Measurements from ENCODE around the gene MCM5.

DNA sequence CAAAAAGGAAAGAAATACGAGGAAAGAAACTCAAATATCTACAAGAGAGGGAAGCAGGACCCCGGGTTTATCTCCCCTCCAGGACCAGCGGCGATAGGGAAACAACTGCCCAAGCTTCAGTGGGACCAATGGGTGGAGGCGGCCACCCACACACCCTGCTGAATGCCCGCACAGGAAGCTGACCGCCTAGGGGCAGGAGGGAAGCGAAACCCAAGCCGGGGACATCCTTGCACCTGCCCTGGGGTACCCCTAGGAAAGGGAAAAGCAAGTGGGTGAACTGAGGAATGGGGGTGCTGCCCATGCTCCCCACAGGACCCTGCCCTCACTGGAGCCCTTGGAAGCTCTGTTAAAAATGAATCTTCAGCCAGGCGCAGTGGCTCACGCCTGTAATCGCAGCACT, 46.6 kb upstream of the MCM5 start:
- TF ChIP-seq, protein P1, sequence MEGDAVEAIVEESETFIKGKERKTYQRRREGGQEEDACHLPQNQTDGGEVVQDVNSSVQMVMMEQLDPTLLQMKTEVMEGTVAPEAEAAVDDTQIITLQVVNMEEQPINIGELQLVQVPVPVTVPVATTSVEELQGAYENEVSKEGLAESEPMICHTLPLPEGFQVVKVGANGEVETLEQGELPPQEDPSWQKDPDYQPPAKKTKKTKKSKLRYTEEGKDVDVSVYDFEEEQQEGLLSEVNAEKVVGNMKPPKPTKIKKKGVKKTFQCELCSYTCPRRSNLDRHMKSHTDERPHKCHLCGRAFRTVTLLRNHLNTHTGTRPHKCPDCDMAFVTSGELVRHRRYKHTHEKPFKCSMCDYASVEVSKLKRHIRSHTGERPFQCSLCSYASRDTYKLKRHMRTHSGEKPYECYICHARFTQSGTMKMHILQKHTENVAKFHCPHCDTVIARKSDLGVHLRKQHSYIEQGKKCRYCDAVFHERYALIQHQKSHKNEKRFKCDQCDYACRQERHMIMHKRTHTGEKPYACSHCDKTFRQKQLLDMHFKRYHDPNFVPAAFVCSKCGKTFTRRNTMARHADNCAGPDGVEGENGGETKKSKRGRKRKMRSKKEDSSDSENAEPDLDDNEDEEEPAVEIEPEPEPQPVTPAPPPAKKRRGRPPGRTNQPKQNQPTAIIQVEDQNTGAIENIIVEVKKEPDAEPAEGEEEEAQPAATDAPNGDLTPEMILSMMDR (IDR thresholded peaks at IDR 0.05) = no peak
- no peak for TF ChIP-seq POLR2A (IDR thresholded peaks at IDR 0.05)
